ENCODE data around the gene PRSS53. TPM values are rescaled to one million over a fixed set of nuclear protein-coding genes. Genes with fewer than 3 reads are reported as not detected.

Gene PRSS53
- total and polyA plus RNA-seq, 10 of the 15 experiments (the other 5 are each of a cell fraction or from before 2014, with no cell fraction given), result 0.35 to 3.4 (median 0.88) TPM; not detected in 2

DNA sequence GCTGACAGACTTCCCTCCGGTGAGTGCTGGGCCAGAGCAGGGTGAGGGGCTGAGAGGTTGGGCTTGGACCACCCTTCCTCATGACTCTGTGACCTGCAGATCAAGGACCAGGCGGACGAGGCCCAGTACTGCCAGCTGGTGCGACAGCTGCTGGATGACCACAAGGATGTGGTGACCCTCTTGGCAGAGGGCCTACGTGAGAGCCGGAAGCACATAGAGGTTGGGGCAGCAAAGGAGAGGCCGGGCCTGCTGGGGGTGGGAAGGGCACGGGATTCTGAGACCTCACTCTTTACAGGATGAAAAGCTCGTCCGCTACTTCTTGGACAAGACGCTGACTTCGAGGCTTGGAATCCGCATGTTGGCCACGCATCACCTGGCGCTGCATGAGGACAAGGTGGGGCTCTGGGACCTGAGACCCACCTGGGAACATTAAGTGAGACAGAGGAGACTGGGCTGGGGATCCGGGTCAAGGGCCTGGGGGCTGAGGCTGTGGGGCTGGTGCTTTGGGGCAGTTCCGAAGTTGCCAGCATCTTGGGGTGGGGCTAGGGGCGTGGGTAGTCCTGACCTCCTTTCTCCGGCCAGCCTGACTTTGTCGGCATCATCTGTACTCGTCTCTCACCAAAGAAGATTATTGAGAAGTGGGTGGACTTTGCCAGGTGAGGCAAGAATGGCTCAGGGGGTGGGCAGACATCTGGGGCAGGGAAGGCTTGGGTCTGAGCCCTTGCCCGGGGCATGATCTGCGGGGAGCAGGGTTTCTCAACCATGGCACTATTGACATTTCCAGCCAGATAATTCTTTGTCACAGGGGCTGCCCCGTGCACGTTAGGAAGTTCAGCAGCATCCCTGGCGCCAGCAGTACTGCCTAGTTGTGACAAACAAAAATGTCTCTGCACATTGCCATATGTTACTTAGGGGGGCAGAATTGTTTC, 21.6 kb upstream of the PRSS53 start:
- no peak overlapping the region for H2AFZ ChIP-seq (ENCODE audit: control insufficient read depth, low read depth, low read length)
- H3K4me1 ChIP-seq (ENCODE audit: control insufficient read depth, insufficient read depth, low read length), result peaks cover 22% of the 10 kb centered on the region
- no peak overlapping the region for H3K4me2 ChIP-seq (ENCODE audit: control insufficient read depth, insufficient read depth)
- no peak overlapping the region for H3K9ac ChIP-seq (ENCODE audit: control insufficient read depth, insufficient read depth, low read length)
- WGBS (ENCODE audit: insufficient coverage, insufficient replicate concordance, low lambda C conversion rate, missing lambda C conversion rate), result 81% methylated on average over 26 of the region's 26 CpGs
- peaks cover 0 to 4% of the 10 kb centered on the region in 2 experiments; a peak in 3 of 4 replicates for H3K36me3 ChIP-seq (ENCODE audit: control insufficient read depth in 2 of 2, insufficient read depth in 2 of 2, low read length in 1 of 2)
- no peak for FAIRE-seq
- no peak for DNase-seq (ENCODE audit: low read depth, low spot score)
- ChIA-PET RAD21 (ENCODE audit: unreplicated experiment) (no interaction called here), POLR2A (no interaction called here), SMC1A (ENCODE audit: uncharacterized antibody, unreplicated experiment) (no interaction called here), CTCF (interaction anchor here (1.6 kb wide), 1 partner anchor 168 kb away, joined by 3 read pairs; no protein-coding TSS in a partner anchor)
- H3K27ac ChIP-seq (ENCODE audit: control insufficient read depth, insufficient read depth), result no peak overlapping the region
- intact Hi-C loops (cut with micrococcal nuclease; ENCODE audit: unreplicated experiment), result loop anchor here (10.0 kb wide), 1 partner anchor 764 kb away; the partner anchor contains the start of gene ZNF267
- no peaks in the 10 kb centered on the region for H3K27me3 ChIP-seq (replicated peaks in 1 of 2; ENCODE audit: control insufficient read depth in 2 of 2, insufficient read depth in 2 of 2, low read length in 1 of 2)
- TF ChIP-seq TCF12 (IDR thresholded peaks at IDR 0.05; ENCODE audit: low read depth, low read length), result no peak
- TF ChIP-seq MYB (IDR thresholded peaks at IDR 0.05; ENCODE audit: borderline replicate concordance, low read depth, low read length), result no peak
- TF ChIP-seq SMAD5 (IDR thresholded peaks at IDR 0.05; ENCODE audit: low read depth), result no peak
- no peak for TF ChIP-seq HSF1 (IDR thresholded peaks at IDR 0.05; ENCODE audit: low read depth, low read length)
- no peak for TF ChIP-seq CHD2 (IDR thresholded peaks at IDR 0.05; ENCODE audit: borderline replicate concordance, low read depth, low read length)
- TF ChIP-seq TCF3 (IDR thresholded peaks at IDR 0.05; ENCODE audit: borderline replicate concordance, insufficient read depth, low read depth, low read length), result no peak
- no peak for TF ChIP-seq RELB (IDR thresholded peaks at IDR 0.05; ENCODE audit: low read depth)
- H3K4me3 ChIP-seq, result no peak overlapping the region
- in situ Hi-C loops (cut with MboI), result loop anchor here (10.0 kb wide), 1 partner anchor 764 kb away; the partner anchor contains the start of gene ZNF267
- H3K9me3 ChIP-seq (replicated peaks; ENCODE audit: control insufficient read depth, insufficient read depth, low read length), result no peaks in the 10 kb centered on the region
- ATAC-seq, result no peak
- BruUV-seq (replicated peaks), result no TSS peak
- peaks cover 13% of the 10 kb centered on the region for H3K79me2 ChIP-seq (ENCODE audit: control insufficient read depth, insufficient read depth, low read length)
- H4K20me1 ChIP-seq (ENCODE audit: control insufficient read depth, insufficient read depth), result no peaks in the 10 kb centered on the region

Measured in GM12878 (cell line).